ENCODE data around the gene CHRNA10.

Gene CHRNA10

GRCh38 chr11:3671334-3672254 is at the start of gene CHRNA10:
CHRNA10 (minus strand) TSS chr11:3671384; CDS start chr11:3671312, 72 bp downstream.
- DNase-seq, result no peak

- no peak for DNase-seq
These were observed 41.1 kb upstream of the CHRNA10 start for GRCh38 chr11:3712274-3712673.

DNA sequence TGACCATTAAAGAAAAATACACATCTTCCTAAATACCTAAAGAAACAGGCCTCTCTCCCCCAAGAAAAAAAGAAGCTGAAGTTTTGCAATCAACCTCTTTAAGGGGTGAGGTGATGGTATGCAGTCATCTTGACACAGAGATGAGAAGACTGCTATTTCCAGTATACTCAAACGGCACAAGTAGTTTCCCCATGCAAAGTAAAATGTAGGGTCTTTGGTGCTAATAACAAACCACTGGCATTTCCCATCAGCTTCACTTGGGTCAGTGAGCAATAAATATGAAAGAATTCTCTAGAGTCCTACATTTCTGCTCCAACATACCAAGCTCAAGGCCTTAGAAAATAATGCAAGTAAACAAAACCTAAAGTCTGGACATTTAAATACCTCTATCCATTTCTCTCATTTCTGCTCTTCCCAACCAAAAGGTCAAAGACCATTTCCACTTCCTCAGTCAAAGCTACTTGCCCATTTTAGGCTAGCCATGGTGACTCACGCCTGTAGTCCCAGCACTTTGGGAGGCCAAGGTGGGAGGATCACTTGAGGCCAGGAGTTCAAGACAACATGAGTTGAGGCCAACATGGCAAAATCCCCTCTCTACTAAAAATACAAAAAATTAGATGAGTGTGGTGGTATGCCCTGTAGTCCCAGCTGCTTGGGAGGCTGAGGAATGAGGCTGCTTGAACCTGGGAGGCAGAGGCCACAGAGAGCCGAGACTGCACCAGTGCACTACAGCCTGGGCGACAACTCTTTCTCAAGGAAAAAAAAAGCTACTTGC is 39.5 kb upstream of the CHRNA10 start:
- no peak for DNase-seq

GRCh38 chr11:3709977-3710376 is 38.8 kb upstream of the CHRNA10 start:
- DNase-seq, result no peak

DNA sequence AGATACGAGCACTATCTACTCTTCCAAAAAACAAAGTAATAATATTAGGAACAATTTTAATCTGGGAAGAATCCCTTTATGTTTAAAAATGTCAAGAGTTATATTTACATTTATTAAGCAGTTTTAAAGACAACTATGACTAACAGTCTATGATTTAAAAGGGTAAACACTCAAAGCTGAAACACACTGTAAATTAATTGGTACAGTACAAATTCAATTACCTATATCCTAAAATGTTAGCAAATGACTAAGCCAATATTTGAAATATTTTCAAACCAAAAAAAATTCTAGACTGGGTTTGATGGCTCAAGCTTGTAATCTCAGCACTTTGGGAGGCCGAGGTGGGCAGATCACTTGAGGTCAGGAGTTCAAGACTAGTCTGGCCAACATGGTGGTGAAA is 36.0 kb upstream of the CHRNA10 start:
- no peak for DNase-seq

- DNase-seq, result no peak
These were observed 32.2 kb upstream of the CHRNA10 start for GRCh38 chr11:3703383-3703782.

GRCh38 chr11:3700910-3701309 is 29.7 kb upstream of the CHRNA10 start:
- DNase-seq, result no peak

GRCh38 chr11:3700410-3700809 is 29.2 kb upstream of the CHRNA10 start:
- no peak for DNase-seq

GRCh38 chr11:3686751-3687150 is 15.6 kb upstream of the CHRNA10 start:
- no peak for DNase-seq

DNA sequence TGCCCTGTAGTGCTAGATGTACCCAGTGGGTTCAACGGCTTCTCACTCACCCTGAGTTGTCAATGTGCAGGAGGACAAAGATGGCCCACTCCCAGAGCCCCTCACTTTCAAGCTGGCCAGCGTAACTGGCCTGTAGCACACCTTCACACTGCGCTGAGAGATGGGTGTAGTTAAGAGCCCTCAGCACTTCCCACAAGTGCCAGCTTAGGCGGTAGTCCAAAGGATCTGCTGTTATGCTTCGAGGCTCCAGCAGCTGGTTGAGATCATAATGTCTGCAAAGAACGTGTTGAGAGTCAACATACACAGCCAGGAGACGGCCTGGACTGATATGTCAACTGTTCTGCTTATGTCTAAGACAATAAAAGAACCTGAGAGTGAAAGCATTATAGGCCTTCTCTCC is 14.7 kb upstream of the CHRNA10 start:
- DNase-seq, result no peak

GRCh38 chr11:3684819-3685172 is 13.6 kb upstream of the CHRNA10 start:
- DNase-seq, result no peak

- DNase-seq, result no peak
These were observed 13.1 kb upstream of the CHRNA10 start for GRCh38 chr11:3684129-3684818.

- DNase-seq, result no peak
These were observed 11.9 kb upstream of the CHRNA10 start for GRCh38 chr11:3683039-3683438.

DNA sequence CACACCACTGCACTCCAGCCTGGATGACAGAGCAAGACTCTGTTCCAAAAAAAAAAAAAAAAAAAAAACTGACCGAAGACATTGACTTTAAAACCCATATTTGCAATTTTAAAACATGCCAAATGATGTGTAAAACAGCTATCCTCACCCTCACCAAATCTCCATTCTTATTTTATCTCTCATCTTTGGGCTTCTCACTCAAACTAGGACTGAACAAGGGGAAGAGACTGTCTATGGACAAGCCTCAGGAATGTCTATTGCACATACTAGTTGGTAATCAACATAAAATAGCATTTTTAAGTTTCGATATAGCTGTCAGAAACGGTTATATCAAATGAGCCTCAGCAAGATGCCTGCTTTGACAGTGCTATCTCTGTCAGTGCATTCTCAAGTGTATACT is 7.9 kb upstream of the CHRNA10 start:
- DNase-seq, result no peak

DNA sequence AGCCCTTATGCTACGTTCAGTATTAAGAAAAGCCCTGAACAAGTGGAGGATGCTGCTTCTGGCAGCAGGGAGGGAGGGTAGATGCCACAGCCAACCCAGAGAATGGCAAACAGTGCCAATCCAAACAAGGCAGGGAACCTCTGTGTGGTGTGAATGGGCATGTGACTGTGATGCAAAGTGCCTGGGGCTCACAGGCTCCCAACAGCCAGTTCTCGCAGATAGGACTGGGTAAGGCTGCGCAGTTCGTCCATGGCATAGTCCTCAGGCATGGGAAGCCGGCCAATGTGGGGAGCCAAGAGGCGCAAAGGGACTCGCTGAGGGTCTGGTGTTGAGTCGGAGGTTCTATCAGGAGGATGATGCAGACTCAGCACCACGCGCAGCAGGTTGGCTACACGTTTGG is 4.8 kb upstream of the CHRNA10 start:
- DNase-seq, result no peak

DNA sequence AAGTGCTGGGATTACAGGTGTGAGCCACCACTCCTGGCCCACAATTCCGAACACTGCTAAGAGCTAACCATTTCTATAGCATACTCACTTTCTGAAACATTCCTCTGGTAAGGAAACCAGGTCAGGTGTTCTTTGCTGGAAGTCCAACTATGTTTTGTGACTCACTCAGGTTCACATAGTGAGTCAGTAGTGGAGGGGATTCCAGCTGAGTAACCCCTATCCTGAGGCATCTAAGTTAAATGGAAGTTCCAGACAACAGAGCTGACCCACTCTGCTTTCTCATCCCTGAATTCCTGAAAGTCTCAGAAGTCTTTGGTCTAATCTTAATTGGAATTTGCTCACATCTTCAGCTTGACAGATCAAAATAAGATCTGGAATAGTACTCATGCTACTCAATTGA is 3.0 kb upstream of the CHRNA10 start:
- DNase-seq, result no peak

DNA sequence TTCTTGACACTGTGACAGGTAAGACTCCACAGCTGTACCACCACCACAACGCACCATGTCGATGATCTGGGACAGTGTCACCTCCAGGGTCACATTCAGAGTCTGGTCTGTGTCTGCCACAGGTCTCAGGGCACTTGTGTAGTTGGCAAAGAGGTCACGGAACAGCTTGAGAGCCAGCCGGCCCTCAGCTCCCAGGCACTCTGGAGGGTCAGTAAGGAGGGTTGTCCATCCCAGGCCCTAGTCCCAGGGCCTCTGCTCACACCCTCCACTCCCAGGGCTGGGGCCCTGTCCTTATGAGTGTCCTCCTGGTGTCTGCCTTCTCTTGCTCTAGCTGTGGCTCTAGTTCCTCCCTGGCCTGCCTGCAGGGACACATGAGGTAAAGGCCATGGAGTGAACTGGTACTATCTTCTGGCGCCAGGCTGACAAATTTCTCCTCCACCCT is 1.4 kb downstream of the CHRNA10 start:
- DNase-seq, result no peak

DNA sequence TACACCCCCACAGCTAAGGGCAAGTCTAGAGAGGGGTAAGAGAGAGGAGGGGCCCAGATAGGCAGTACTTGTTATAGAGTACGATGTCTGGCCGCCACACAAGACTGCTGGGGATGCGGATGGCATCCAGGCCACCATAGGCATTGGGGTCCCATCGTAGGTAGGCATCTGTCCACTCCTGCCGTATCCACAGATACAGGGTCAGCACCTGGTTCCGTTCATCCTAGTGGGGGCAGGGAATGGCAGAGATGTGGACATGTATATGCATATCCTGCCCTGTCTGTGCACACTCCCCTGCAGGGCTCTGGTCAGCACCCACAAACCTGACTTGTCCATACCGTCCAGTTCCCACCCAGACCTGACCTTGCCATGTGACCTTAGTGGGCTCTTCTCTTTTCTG is 2.1 kb downstream of the CHRNA10 start:
- DNase-seq, result no peak

DNA sequence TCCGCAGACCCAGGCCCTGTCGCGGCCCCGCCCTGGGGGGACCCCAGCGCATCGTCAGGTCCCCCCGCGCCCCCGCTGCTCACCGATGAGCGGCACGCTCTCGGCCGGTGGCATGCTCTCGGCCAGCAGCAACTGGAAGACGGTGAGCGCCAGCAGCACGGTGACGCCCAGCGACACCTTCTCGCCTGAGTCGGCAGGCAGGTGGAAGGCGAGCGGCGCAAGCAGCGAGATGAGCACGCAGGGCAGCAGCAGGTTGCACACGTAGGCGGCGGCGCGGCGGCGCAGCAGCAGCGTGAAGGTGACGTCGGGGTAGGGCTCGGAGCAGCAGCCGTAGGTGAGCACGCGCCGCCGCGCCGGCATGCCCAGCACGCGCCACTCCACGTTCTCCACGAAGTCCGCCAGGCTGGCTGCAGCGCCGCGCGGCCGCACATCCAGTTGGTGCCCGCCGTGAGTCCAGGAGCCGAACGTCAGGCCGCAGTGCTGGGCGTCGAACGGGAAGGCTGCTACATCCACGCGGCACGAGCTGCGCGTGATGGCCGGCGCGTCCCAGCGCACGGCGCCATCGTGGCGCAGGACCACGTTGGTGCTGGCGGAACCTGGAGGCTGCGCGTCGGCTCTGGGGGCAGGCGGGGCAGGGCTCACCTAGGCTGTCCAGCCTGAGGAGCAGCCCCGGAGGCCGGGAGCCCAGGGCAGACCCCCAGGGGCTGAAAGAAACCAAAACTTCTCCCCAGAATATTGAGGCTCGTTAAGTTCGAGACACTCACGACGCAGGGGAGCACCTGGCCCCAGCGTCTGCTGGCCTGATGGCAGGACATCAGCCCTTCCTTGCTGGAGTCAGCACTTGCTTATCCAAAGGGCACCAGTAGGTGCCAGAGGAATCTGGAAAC is 3.8 kb downstream of the CHRNA10 start:
- no peak for DNase-seq

DNA sequence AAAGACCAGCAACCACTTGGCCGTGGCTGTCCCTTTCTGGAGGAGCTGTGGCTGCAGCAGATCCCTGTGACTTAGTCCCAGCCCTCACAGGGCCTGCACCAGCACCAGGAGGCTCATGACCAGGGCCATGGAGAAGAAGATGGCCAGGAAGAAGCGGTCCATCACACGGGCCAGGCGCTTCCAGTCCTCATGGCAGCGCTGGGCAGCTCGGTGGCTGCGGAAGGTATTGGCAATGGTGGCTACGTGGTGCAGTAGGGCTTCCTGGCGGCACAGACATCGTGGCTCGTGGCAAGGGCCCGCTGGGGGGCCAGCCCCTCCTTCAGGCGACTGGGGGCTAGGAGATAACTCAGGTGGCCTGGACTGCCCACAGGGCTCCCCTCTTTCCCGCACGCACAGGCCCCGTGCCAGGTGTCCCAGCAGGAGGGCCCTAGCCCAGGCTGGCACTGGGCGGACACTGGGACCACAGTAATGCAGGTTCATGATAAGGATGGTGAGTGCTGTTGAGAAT is 5.1 kb downstream of the CHRNA10 start:
- no peak for DNase-seq

GRCh38 chr11:3665336-3666022 is 5.7 kb downstream of the CHRNA10 start:
- peak; percentile 73 to 83 for DNase-seq
